Measurements from ENCODE around the gene FHAD1. TPM values are rescaled to one million over a fixed set of nuclear protein-coding genes. Genes with fewer than 3 reads are reported as not detected.

FHAD1 gene
- total RNA-seq, 1 experiment from 2014 or later, result 3.5 TPM

DNA sequence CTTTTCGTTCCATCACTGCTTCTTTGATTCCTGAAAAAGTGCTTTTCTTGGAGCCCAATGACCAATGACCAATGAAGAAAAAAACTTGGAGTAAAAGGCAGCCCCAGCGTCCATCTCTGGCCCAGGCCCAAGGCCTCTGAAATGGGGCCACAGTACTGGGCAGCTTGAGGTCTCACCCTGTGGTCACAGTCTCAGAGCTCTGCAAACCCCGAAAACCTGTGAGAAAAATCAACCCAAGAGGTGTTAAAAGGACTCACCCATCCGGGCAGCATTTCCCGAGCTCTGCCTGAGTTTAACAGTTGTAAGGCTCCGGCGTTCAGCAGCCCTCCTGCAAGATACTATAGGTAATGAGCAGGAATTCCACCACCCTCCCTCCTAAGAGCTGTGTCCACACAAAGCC is 160.6 kb downstream of the FHAD1 start:
- Histone ChIP-seq H3K4me1 (ENCODE audit: control insufficient read depth in 1 of 2, insufficient read depth in 2 of 2, low read length in 2 of 2) (peaks cover 3 to 35% of the 10 kb centered on the region in 2 experiments; a peak in 3 of 4 replicates), H3K27ac (ENCODE audit: low read depth, low read length) (no peak overlapping the region), H3K4me3 (replicated peaks in 1 of 2; ENCODE audit: low read depth in 1 of 2, low read length in 2 of 2) (no peak overlapping the region), H3K9me2 (ENCODE audit: insufficient read depth) (no peaks in the 10 kb centered on the region), H4K20me1 (ENCODE audit: insufficient read depth) (no peaks in the 10 kb centered on the region), H3K79me2 (ENCODE audit: insufficient read depth, low read length) (peaks cover 29% of the 10 kb centered on the region), H3K9ac (ENCODE audit: low read length) (no peak overlapping the region), H3K4me2 (ENCODE audit: low read length) (no peak overlapping the region), H3K27me3 (ENCODE audit: insufficient read depth, low read length) (no peaks in the 10 kb centered on the region), H3K9me3 (ENCODE audit: control insufficient read depth in 1 of 2, insufficient read depth in 1 of 2, low read depth in 1 of 2, low read length in 2 of 2) (no peaks in the 10 kb centered on the region), H2AFZ (ENCODE audit: low read depth, low read length, poor library complexity, severe bottlenecking) (no peak overlapping the region), H3K36me3 (ENCODE audit: control insufficient read depth in 1 of 2, insufficient read depth in 2 of 2, low read length in 2 of 2) (peaks cover 0 to 3% of the 10 kb centered on the region in 2 experiments; a peak in 1 of 4 replicates)
- ChIA-PET POLR2A (no interaction called here), RAD21 (ENCODE audit: low non-redundant PET in 1 of 2, low total read pairs in 2 of 2, uncharacterized antibody in 2 of 2, unreplicated experiment in 2 of 2) (no interaction called here), CTCF (no interaction called here)
- intact Hi-C loops (cut with micrococcal nuclease), result no loop called here
- TF ChIP-seq, protein P1, sequence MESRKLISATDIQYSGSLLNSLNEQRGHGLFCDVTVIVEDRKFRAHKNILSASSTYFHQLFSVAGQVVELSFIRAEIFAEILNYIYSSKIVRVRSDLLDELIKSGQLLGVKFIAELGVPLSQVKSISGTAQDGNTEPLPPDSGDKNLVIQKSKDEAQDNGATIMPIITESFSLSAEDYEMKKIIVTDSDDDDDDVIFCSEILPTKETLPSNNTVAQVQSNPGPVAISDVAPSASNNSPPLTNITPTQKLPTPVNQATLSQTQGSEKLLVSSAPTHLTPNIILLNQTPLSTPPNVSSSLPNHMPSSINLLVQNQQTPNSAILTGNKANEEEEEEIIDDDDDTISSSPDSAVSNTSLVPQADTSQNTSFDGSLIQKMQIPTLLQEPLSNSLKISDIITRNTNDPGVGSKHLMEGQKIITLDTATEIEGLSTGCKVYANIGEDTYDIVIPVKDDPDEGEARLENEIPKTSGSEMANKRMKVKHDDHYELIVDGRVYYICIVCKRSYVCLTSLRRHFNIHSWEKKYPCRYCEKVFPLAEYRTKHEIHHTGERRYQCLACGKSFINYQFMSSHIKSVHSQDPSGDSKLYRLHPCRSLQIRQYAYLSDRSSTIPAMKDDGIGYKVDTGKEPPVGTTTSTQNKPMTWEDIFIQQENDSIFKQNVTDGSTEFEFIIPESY (IDR thresholded peaks at IDR 0.05; ENCODE audit: extremely low read depth, insufficient replicate concordance, low read length), result no peak
- TF ChIP-seq SP1 (IDR thresholded peaks at IDR 0.05; ENCODE audit: low read depth) (no peak), TCF7L2 (IDR thresholded peaks at IDR 0.05; ENCODE audit: borderline replicate concordance, extremely low read depth, insufficient read depth, insufficient read length) (no peak), ZNF274 (IDR thresholded peaks at IDR 0.05; ENCODE audit: low read depth, low read length) (no peak), YY1 (IDR thresholded peaks at IDR 0.05; ENCODE audit: extremely low read depth, insufficient replicate concordance, low read depth, low read length) (no peak), CBX3 (IDR thresholded peaks at IDR 0.05; ENCODE audit: low read depth) (no peak), ZFX (IDR thresholded peaks at IDR 0.05) (no peak), JUND (IDR thresholded peaks at IDR 0.05) (no peak), EZH2 (IDR thresholded peaks at IDR 0.05) (no peak), EZH2phosphoT487 (IDR thresholded peaks at IDR 0.05; ENCODE audit: borderline replicate concordance) (no peak), EGR1 (IDR thresholded peaks at IDR 0.05; ENCODE audit: low read depth) (no peak)
- TF ChIP-seq, protein P2, sequence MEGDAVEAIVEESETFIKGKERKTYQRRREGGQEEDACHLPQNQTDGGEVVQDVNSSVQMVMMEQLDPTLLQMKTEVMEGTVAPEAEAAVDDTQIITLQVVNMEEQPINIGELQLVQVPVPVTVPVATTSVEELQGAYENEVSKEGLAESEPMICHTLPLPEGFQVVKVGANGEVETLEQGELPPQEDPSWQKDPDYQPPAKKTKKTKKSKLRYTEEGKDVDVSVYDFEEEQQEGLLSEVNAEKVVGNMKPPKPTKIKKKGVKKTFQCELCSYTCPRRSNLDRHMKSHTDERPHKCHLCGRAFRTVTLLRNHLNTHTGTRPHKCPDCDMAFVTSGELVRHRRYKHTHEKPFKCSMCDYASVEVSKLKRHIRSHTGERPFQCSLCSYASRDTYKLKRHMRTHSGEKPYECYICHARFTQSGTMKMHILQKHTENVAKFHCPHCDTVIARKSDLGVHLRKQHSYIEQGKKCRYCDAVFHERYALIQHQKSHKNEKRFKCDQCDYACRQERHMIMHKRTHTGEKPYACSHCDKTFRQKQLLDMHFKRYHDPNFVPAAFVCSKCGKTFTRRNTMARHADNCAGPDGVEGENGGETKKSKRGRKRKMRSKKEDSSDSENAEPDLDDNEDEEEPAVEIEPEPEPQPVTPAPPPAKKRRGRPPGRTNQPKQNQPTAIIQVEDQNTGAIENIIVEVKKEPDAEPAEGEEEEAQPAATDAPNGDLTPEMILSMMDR (IDR thresholded peaks at IDR 0.05 in 2 of 3, conservative IDR thresholded peaks at IDR 0.05 in 1 of 3; ENCODE audit: borderline replicate concordance in 1 of 3, insufficient read depth in 1 of 3, low read depth in 2 of 3, low read length in 2 of 3), result no peak
- TF ChIP-seq, protein P3, sequence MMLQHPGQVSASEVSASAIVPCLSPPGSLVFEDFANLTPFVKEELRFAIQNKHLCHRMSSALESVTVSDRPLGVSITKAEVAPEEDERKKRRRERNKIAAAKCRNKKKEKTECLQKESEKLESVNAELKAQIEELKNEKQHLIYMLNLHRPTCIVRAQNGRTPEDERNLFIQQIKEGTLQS (IDR thresholded peaks at IDR 0.05), result no peak
- TF ChIP-seq, protein P4, sequence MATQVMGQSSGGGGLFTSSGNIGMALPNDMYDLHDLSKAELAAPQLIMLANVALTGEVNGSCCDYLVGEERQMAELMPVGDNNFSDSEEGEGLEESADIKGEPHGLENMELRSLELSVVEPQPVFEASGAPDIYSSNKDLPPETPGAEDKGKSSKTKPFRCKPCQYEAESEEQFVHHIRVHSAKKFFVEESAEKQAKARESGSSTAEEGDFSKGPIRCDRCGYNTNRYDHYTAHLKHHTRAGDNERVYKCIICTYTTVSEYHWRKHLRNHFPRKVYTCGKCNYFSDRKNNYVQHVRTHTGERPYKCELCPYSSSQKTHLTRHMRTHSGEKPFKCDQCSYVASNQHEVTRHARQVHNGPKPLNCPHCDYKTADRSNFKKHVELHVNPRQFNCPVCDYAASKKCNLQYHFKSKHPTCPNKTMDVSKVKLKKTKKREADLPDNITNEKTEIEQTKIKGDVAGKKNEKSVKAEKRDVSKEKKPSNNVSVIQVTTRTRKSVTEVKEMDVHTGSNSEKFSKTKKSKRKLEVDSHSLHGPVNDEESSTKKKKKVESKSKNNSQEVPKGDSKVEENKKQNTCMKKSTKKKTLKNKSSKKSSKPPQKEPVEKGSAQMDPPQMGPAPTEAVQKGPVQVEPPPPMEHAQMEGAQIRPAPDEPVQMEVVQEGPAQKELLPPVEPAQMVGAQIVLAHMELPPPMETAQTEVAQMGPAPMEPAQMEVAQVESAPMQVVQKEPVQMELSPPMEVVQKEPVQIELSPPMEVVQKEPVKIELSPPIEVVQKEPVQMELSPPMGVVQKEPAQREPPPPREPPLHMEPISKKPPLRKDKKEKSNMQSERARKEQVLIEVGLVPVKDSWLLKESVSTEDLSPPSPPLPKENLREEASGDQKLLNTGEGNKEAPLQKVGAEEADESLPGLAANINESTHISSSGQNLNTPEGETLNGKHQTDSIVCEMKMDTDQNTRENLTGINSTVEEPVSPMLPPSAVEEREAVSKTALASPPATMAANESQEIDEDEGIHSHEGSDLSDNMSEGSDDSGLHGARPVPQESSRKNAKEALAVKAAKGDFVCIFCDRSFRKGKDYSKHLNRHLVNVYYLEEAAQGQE (IDR thresholded peaks at IDR 0.05; ENCODE audit: low read depth), result no peak
- BruUV-seq (replicated peaks), result no TSS peak
- ATAC-seq (no peak), DNase-seq (ENCODE audit: low read depth, low spot score) (no peak)

All from HCT116 (cell line).